Type B pancreatic cell (in vitro differentiated cells): ENCODE measurements around the gene SMIM41. TPM values are rescaled to one million over a fixed set of nuclear protein-coding genes. Genes with fewer than 3 reads are reported as not detected.

ENCODE experiments used
- DNase-seq: peaks from one replicate; pipeline ENCODE4 v3.0.0; 2021; ENCODE audit warnings: mixed read lengths; ENCODE audit not compliant: unreplicated experiment; ENCODE audit errors: extremely low spot score
- H3K27ac Mint-ChIP-seq: 2 replicates; pipeline ENCODE4 v1.8.0; 2021; ENCODE audit warnings: mild to moderate bottlenecking, mixed read lengths
- H3K27me3 Mint-ChIP-seq: 2 replicates; pipeline ENCODE4 v1.8.0; 2021; ENCODE audit warnings: mixed read lengths
- H3K36me3 Mint-ChIP-seq: 2 replicates; pipeline ENCODE4 v1.8.0; 2021; ENCODE audit warnings: mixed read lengths
- H3K4me1 Mint-ChIP-seq: one replicate; pipeline ENCODE4 v1.8.0; 2021; ENCODE audit warnings: mixed read lengths; ENCODE audit not compliant: unreplicated experiment
- H3K4me3 Mint-ChIP-seq: 2 replicates; pipeline ENCODE4 v1.8.0; 2021; ENCODE audit warnings: mild to moderate bottlenecking, mixed read lengths
- H3K9me3 Mint-ChIP-seq: 2 replicates; pipeline ENCODE4 v1.8.0; 2021; ENCODE audit warnings: mixed read lengths
- total RNA-seq: library from RNA; stranded (reverse); gene quantifications from 2 replicates; pipeline ENCODE4 v1.2.1, GENCODE V29; 2021; ENCODE audit warnings: low replicate concordance
- TF ChIP-seq, protein P1 (sequence below): fragments of 200-600 bp; sonication (generic); conservative IDR thresholded peaks from 2 replicates; pipeline ENCODE4 v1.5.0; 2021; ENCODE audit warnings: antibody characterized with exemption, mild to moderate bottlenecking

Gene SMIM41
- total RNA-seq, 1 donor from 2014 or later: not detected

- H3K4me3 Mint-ChIP-seq: no peak overlapping the region
- no peak for DNase-seq
- H3K27ac Mint-ChIP-seq: no peak overlapping the region
- peaks cover 3% of the 10 kb centered on the region for H3K27me3 Mint-ChIP-seq
- H3K4me1 Mint-ChIP-seq: peaks cover 19% of the 10 kb centered on the region
- H3K9me3 Mint-ChIP-seq: no peaks in the 10 kb centered on the region
- TF ChIP-seq, protein P1, sequence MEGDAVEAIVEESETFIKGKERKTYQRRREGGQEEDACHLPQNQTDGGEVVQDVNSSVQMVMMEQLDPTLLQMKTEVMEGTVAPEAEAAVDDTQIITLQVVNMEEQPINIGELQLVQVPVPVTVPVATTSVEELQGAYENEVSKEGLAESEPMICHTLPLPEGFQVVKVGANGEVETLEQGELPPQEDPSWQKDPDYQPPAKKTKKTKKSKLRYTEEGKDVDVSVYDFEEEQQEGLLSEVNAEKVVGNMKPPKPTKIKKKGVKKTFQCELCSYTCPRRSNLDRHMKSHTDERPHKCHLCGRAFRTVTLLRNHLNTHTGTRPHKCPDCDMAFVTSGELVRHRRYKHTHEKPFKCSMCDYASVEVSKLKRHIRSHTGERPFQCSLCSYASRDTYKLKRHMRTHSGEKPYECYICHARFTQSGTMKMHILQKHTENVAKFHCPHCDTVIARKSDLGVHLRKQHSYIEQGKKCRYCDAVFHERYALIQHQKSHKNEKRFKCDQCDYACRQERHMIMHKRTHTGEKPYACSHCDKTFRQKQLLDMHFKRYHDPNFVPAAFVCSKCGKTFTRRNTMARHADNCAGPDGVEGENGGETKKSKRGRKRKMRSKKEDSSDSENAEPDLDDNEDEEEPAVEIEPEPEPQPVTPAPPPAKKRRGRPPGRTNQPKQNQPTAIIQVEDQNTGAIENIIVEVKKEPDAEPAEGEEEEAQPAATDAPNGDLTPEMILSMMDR: no peak
- H3K36me3 Mint-ChIP-seq: no peaks in the 10 kb centered on the region
Observed at GRCh38 chr12:52152905-52153317, 73.4 kb downstream of the SMIM41 start.

GRCh38 chr12:52155048-52155868, 75.8 kb downstream of the SMIM41 start:
- TF ChIP-seq, protein P1: no peak
- Mint-ChIP-seq H3K36me3 (no peaks in the 10 kb centered on the region), H3K9me3 (no peaks in the 10 kb centered on the region), H3K4me3 (no peak overlapping the region), H3K27me3 (peaks cover 3% of the 10 kb centered on the region), H3K27ac (peak overlapping the region; percentile 84), H3K4me1 (peaks cover 8% of the 10 kb centered on the region)
- DNase-seq: no peak

DNA sequence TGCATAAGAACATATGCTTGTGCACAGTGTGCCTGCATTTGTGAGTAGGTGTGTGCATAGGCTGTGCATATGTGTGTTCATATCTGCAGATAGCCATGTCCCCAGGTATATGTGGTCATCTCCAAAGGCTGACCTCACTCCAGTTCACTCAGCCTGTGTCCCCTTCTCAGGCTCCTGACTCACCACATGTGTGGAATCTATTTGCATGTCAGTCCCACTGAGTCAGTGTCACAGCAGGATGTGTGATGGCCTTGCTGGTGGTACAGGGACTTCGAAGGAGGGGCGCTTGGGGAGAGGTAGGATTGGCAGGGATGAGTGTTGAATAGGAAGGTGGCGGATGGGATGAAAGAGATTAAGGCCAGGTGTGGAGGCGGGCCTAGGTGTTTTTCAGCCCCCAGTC, 76.8 kb downstream of the SMIM41 start:
- Mint-ChIP-seq H3K9me3 (no peaks in the 10 kb centered on the region), H3K27ac (peak overlapping the region; percentile 84), H3K27me3 (peaks cover 3% of the 10 kb centered on the region), H3K4me3 (no peak overlapping the region), H3K36me3 (no peaks in the 10 kb centered on the region), H3K4me1 (peaks cover 5% of the 10 kb centered on the region)
- TF ChIP-seq, protein P1: no peak
- DNase-seq: no peak

DNA sequence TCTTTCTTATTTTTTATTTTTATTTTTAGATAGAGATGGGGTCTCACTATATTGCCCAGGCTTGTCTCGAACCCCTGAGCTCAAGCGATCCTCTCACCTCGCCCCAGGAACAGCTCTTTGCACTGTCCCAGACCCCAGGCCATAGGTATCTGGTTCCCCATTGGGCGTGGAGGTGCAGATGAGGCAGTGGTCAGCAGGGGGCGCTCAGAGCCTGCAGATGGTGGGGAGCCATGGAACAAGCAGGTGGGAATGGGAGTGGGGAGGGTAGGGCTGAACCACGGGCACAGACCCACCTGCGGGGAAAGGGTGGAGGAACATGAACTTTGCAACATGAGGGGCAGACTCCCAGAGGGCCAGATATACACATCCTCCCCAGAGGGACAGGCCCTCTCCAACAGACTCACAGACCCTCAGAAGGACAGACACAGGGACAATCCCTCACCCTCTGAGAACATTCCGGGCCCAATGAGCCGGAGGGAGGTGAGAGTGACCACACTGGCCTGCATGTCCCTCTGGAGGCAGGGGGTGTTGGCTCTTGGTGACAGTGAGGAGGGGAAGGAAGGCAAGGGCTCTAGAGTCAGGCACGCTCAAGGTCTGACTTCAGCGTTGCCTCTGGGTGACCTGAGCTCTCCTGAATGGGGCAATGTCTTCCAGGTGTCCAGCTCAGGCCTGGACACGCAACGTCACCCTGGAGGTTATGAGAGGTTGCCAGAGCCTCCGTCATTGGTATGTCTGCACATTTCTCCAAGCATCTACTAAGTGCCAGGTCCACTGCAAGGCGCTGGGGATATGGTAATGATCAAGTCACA, 77.5 kb downstream of the SMIM41 start:
- H3K9me3 Mint-ChIP-seq: no peaks in the 10 kb centered on the region
- peak; percentile 90 for DNase-seq
- H3K27me3 Mint-ChIP-seq: no peaks in the 10 kb centered on the region
- peak overlapping the region; percentile 72 for H3K27ac Mint-ChIP-seq
- TF ChIP-seq, protein P1: peak; percentile 96
- H3K4me3 Mint-ChIP-seq: no peak overlapping the region
- H3K4me1 Mint-ChIP-seq: no peaks in the 10 kb centered on the region
- H3K36me3 Mint-ChIP-seq: no peaks in the 10 kb centered on the region

- Mint-ChIP-seq H3K36me3 (no peaks in the 10 kb centered on the region), H3K4me1 (no peaks in the 10 kb centered on the region), H3K27ac (no peak overlapping the region), H3K9me3 (no peaks in the 10 kb centered on the region), H3K4me3 (no peak overlapping the region), H3K27me3 (no peaks in the 10 kb centered on the region)
- no peak for DNase-seq
- TF ChIP-seq, protein P1: no peak
Observed at GRCh38 chr12:52157566-52158150, 78.2 kb downstream of the SMIM41 start.

Other genes starting within 250 kb of the SMIM41 start
- 5.7 and 17.8 TPM in 2 replicates for gene FIGNL2, start 231.0 kb upstream of the SMIM41 start, total RNA-seq
- gene ANKRD33, start 191.6 kb upstream of the SMIM41 start, total RNA-seq: 0.51 and 0.62 TPM in 2 replicates
- gene ACVRL1, start 172.2 kb upstream of the SMIM41 start, total RNA-seq: 0.46 and 0.95 TPM in 2 replicates
- gene ACVR1B, start 128.0 kb upstream of the SMIM41 start, total RNA-seq: 36.0 and 36.1 TPM in 2 replicates
- gene TAMALIN, start 72.8 kb upstream of the SMIM41 start, total RNA-seq: 4.2 and 16.5 TPM in 2 replicates
- gene NR4A1, start 28.3 kb upstream of the SMIM41 start, total RNA-seq: 11.4 and 81.9 TPM in 2 replicates
- gene ATG101, start 9.7 kb upstream of the SMIM41 start, total RNA-seq: 35.7 and 48.7 TPM in 2 replicates
- 23.1 and 65.1 TPM in 2 replicates for gene KRT80, start 112.3 kb downstream of the SMIM41 start, total RNA-seq
- gene KRT7, start 153.5 kb downstream of the SMIM41 start, total RNA-seq: 125 and 293 TPM in 2 replicates
- gene KRT86, start 194.9 kb downstream of the SMIM41 start, total RNA-seq: 0.14 TPM in 1 of 2 replicates, not detected in the other
- 0.31 TPM in 2 replicates for gene KRT81, start 211.8 kb downstream of the SMIM41 start, total RNA-seq
- gene KRT83, start 241.7 kb downstream of the SMIM41 start, total RNA-seq: not detected in 2 replicates